Measurements from ENCODE around the gene ADAM8. TPM values are rescaled to one million over a fixed set of nuclear protein-coding genes. Genes with fewer than 3 reads are reported as not detected.

ADAM8 gene
- total and polyA plus RNA-seq, 10 of the 15 experiments (the other 5 are each of a cell fraction or from before 2014, with no cell fraction given) = 0.37 to 92.7 (median 21.7) TPM

DNA sequence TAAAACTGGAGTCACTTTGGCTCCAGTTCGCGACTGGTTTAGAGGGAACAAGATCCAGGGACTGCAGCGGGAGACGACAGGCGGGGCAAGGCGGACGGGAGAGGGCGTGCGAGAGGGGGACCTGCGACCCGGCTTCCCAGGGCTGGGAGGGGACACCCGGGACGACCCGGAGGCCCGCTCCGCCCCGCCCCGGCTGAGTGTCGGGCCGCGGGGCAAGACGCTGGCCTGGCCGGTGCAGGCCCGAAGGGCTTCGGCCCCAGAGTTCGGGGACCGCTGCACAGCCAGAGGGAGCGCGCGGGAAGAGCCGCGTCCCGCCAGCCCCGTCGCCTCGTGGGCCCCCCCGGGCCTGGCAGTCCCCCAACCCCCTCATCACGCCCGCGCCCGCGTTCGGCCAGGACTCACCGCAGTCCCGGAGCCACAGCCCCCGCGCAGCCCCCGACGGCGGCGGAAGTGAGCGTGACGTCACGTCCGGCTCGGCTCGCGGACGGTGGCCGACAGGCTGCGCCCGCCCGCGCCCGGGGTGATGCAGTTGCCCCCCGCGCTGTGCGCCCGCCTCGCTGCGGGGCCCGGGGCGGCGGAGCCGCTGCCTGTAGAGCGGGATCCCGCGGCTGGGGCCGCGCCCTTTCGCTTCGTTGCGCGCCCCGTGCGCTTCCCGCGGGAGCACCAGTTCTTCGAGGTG lies 31.9 kb upstream of the ADAM8 start, which contains the start of the genes TUBGCP2 and ZNF511 (continued):
- TF ChIP-seq, protein P1, sequence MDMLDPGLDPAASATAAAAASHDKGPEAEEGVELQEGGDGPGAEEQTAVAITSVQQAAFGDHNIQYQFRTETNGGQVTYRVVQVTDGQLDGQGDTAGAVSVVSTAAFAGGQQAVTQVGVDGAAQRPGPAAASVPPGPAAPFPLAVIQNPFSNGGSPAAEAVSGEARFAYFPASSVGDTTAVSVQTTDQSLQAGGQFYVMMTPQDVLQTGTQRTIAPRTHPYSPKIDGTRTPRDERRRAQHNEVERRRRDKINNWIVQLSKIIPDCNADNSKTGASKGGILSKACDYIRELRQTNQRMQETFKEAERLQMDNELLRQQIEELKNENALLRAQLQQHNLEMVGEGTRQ (IDR thresholded peaks at IDR 0.05; ENCODE audit: borderline replicate concordance, low read depth, low read length) = no peak
- no peak for TF ChIP-seq RAD21 (IDR thresholded peaks at IDR 0.05; ENCODE audit: insufficient read depth, low read depth, low read length)
- TF ChIP-seq BRCA1 (IDR thresholded peaks at IDR 0.05; ENCODE audit: low read depth, low read length) = peak; percentile 48; the same call in 1 of the 2 replicates
- no peak for TF ChIP-seq FOS (IDR thresholded peaks at IDR 0.05; ENCODE audit: borderline replicate concordance, extremely low read depth, insufficient read length)
- TF ChIP-seq, protein P2, sequence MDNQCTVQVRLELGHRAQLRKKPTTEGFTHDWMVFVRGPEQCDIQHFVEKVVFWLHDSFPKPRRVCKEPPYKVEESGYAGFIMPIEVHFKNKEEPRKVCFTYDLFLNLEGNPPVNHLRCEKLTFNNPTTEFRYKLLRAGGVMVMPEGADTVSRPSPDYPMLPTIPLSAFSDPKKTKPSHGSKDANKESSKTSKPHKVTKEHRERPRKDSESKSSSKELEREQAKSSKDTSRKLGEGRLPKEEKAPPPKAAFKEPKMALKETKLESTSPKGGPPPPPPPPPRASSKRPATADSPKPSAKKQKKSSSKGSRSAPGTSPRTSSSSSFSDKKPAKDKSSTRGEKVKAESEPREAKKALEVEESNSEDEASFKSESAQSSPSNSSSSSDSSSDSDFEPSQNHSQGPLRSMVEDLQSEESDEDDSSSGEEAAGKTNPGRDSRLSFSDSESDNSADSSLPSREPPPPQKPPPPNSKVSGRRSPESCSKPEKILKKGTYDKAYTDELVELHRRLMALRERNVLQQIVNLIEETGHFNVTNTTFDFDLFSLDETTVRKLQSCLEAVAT (IDR thresholded peaks at IDR 0.05) = no peak
- TF ChIP-seq TBL1XR1 (IDR thresholded peaks at IDR 0.05; ENCODE audit: low read depth, low read length) = no peak; the same call in 1 of the 2 replicates
- no peak for TF ChIP-seq HDAC6 (IDR thresholded peaks at IDR 0.05; ENCODE audit: unreplicated experiment)
- TF ChIP-seq NFYB (IDR thresholded peaks at IDR 0.05; ENCODE audit: insufficient read depth, low read depth, low read length) = no peak
- peak; percentile 48; the same call in 1 of the 2 replicates for TF ChIP-seq SIN3A (IDR thresholded peaks at IDR 0.05; ENCODE audit: low read depth, low read length)
- TF ChIP-seq, protein P3, sequence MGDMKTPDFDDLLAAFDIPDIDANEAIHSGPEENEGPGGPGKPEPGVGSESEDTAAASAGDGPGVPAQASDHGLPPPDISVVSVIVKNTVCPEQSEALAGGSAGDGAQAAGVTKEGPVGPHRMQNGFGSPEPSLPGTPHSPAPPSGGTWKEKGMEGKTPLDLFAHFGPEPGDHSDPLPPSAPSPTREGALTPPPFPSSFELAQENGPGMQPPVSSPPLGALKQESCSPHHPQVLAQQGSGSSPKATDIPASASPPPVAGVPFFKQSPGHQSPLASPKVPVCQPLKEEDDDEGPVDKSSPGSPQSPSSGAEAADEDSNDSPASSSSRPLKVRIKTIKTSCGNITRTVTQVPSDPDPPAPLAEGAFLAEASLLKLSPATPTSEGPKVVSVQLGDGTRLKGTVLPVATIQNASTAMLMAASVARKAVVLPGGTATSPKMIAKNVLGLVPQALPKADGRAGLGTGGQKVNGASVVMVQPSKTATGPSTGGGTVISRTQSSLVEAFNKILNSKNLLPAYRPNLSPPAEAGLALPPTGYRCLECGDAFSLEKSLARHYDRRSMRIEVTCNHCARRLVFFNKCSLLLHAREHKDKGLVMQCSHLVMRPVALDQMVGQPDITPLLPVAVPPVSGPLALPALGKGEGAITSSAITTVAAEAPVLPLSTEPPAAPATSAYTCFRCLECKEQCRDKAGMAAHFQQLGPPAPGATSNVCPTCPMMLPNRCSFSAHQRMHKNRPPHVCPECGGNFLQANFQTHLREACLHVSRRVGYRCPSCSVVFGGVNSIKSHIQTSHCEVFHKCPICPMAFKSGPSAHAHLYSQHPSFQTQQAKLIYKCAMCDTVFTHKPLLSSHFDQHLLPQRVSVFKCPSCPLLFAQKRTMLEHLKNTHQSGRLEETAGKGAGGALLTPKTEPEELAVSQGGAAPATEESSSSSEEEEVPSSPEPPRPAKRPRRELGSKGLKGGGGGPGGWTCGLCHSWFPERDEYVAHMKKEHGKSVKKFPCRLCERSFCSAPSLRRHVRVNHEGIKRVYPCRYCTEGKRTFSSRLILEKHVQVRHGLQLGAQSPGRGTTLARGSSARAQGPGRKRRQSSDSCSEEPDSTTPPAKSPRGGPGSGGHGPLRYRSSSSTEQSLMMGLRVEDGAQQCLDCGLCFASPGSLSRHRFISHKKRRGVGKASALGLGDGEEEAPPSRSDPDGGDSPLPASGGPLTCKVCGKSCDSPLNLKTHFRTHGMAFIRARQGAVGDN (IDR thresholded peaks at IDR 0.05) = peak; percentile 78
- TF ChIP-seq NR2F1 (conservative IDR thresholded peaks at IDR 0.05) = peak; percentile 81
- TF ChIP-seq RAD51 (IDR thresholded peaks at IDR 0.05) = no peak
- TF ChIP-seq NBN (IDR thresholded peaks at IDR 0.05) = no peak
- peak; percentile 94 for TF ChIP-seq IKZF1 (conservative IDR thresholded peaks at IDR 0.05)
- TF ChIP-seq FOXK2 (IDR thresholded peaks at IDR 0.05) = no peak
- TF ChIP-seq ZNF384 (IDR thresholded peaks at IDR 0.05; ENCODE audit: borderline replicate concordance, low read depth, low read length) = no peak
- peak; percentile 70; the same call in 1 of the 2 replicates for TF ChIP-seq ZNF24 (IDR thresholded peaks at IDR 0.05)
- peak; percentile 90 for TF ChIP-seq DPF2 (IDR thresholded peaks at IDR 0.05)
- TF ChIP-seq NR2C1 (IDR thresholded peaks at IDR 0.05) = peak; percentile 58
- TF ChIP-seq YBX1 (IDR thresholded peaks at IDR 0.05) = no peak
- no peak for TF ChIP-seq ESRRA (IDR thresholded peaks at IDR 0.05; ENCODE audit: low read length)
- TF ChIP-seq, protein P4, sequence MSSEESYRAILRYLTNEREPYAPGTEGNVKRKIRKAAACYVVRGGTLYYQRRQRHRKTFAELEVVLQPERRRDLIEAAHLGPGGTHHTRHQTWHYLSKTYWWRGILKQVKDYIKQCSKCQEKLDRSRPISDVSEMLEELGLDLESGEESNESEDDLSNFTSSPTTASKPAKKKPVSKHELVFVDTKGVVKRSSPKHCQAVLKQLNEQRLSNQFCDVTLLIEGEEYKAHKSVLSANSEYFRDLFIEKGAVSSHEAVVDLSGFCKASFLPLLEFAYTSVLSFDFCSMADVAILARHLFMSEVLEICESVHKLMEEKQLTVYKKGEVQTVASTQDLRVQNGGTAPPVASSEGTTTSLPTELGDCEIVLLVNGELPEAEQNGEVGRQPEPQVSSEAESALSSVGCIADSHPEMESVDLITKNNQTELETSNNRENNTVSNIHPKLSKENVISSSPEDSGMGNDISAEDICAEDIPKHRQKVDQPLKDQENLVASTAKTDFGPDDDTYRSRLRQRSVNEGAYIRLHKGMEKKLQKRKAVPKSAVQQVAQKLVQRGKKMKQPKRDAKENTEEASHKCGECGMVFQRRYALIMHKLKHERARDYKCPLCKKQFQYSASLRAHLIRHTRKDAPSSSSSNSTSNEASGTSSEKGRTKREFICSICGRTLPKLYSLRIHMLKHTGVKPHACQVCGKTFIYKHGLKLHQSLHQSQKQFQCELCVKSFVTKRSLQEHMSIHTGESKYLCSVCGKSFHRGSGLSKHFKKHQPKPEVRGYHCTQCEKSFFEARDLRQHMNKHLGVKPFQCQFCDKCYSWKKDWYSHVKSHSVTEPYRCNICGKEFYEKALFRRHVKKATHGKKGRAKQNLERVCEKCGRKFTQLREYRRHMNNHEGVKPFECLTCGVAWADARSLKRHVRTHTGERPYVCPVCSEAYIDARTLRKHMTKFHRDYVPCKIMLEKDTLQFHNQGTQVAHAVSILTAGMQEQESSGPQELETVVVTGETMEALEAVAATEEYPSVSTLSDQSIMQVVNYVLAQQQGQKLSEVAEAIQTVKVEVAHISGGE (CRISPR knock-in tag; IDR thresholded peaks at IDR 0.05) = peak; percentile 36; the same call in 1 of the 2 replicates
